Skeletal muscle tissue (tissue), 4 donors: ENCODE results near the gene SHKBP1. TPM values are rescaled to one million over a fixed set of nuclear protein-coding genes. Genes with fewer than 3 reads are reported as not detected.
A peak's percentile ranks its signal among the peaks of the same experiment; 100 is the strongest.

ENCODE experiments used
- H3K27ac ChIP-seq: one replicate; pipeline ENCODE4 v1.7.0; 2013; ENCODE audit warnings: mild to moderate bottlenecking, low read depth, low read length, inconsistent platforms
- H3K27me3 ChIP-seq, 3 donors: one replicate each; pipeline ENCODE4 v1.7.0; 2013; ENCODE audit warnings: low read length in 3 of 3; ENCODE audit not compliant: control insufficient read depth in 3 of 3, insufficient read depth in 3 of 3
- H3K36me3 ChIP-seq, 3 donors: one replicate each; pipeline ENCODE4 v1.7.0; 2013; ENCODE audit warnings: low read length in 3 of 3; ENCODE audit not compliant: control insufficient read depth in 3 of 3, insufficient read depth in 3 of 3
- H3K4me1 ChIP-seq, 3 donors: one replicate each; pipeline ENCODE4 v1.7.0; 2013; ENCODE audit warnings: low read length in 3 of 3, mild to moderate bottlenecking in 3 of 3; ENCODE audit not compliant: control insufficient read depth in 3 of 3, insufficient read depth in 3 of 3
- H3K4me3 ChIP-seq, 3 donors: one replicate each; pipeline ENCODE4 v1.7.0; 2013; ENCODE audit warnings: low read length in 3 of 3
- H3K9ac ChIP-seq, 3 donors: one replicate each; pipeline ENCODE4 v1.7.0; 2013; ENCODE audit warnings: low read length in 3 of 3, mild to moderate bottlenecking in 3 of 3, moderate library complexity in 2 of 3, low read depth in 1 of 3
- H3K9me3 ChIP-seq, 3 donors: one replicate each; pipeline ENCODE4 v1.7.0; 2013; ENCODE audit warnings: low read length in 3 of 3; ENCODE audit not compliant: control insufficient read depth in 3 of 3
- total RNA-seq: library from RNA; depleted of rRNA; stranded (reverse); fragments of >200 nt; gene quantifications from one replicate; pipeline ENCODE4 v1.2.3, GENCODE V29; 2014
- donor health status: Osteomylitis.

The SHKBP1 gene
- total RNA-seq, 1 donor from 2014 or later, result 6.3 TPM

DNA sequence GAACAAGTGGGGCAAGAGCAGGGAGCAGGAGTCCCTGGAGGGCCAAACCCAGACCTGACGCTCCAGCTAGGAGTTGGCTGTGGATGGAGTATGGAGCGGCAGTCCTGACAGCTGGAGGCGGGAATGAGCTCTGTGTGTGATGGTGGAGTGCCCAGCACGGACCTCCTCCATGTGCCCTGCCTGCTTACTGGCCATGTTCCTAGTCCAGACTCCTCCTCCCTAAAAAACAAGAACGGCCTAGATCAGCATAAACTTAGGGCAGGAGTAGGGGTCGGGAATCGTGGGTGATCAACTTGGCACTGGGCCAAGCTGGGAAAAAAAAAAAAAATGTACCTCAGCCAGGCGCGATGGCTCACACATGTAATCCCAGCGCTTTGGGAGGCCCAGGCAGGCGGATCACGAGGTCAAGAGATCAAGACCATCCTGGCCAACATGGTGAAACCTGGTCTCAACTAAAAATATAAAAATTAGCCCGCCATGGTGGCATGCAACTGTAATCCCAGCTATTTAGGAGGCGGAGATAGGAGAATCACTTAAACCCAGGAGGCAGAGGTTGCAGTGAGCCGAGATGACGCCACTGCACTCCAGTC, 54.0 kb downstream of the SHKBP1 start:
- H3K4me3 ChIP-seq, result no peak overlapping the region
- peak overlapping the region in 1 of 3 donors; percentile 33 for H3K9ac ChIP-seq
- peaks cover 0 to 10% (median 7%) of the 10 kb centered on the region in 3 donors for H3K36me3 ChIP-seq
- peaks cover 0 to 14% (median 7%) of the 10 kb centered on the region in 3 donors for H3K4me1 ChIP-seq
- H3K27me3 ChIP-seq, result peaks cover 0 to 3% (median 3%) of the 10 kb centered on the region in 3 donors
- H3K27ac ChIP-seq, result no peak overlapping the region
- no peaks in the 10 kb centered on the region for H3K9me3 ChIP-seq

DNA sequence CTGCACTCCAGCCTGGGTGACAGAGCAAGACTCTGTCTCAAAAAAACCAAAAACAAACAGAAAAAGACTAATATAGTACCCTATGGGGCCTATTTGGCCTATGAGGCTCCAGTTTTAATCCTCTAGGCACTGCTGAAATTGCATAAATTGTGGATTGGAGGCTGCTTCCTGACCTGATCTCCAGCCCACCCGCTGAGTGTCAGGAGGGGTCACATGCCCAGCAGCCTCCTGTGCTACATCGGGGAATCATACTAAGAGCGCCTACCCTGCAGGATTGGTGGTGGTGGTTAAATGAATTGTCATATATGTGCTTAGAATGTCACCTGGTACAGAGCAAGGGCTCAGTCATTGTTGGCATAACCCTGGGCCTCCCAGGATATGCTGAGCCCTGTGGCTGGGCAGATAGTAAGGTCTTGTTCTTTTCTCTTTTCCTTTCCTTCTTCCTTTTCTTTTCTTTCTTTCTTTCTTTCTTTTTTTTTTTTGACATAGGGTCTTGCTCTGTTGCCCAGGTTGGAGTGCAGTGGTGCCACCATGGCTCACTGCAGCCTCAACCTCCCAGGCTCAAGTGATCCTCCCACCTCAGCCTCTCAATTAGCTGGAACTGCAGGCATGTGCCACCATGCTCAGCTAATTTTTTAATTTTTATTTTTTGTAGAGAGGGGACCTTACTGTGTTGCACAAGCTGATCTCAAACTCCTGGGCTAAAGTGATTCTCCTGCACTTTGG, 55.8 kb downstream of the SHKBP1 start:
- Histone ChIP-seq H3K4me3 (no peak overlapping the region), H3K27ac (no peak overlapping the region), H3K27me3 (peaks cover 0 to 3% (median 3%) of the 10 kb centered on the region in 3 donors), H3K9ac (no peak overlapping the region), H3K9me3 (no peaks in the 10 kb centered on the region), H3K4me1 (peaks cover 0 to 14% (median 7%) of the 10 kb centered on the region in 3 donors), H3K36me3 (peaks cover 0 to 2% (median 0%) of the 10 kb centered on the region in 3 donors)

GRCh38 chr19:40633207-40633606, 56.5 kb downstream of the SHKBP1 start:
- no peak overlapping the region for H3K4me3 ChIP-seq
- H3K27me3 ChIP-seq, result peaks cover 0 to 3% (median 3%) of the 10 kb centered on the region in 3 donors
- H3K9me3 ChIP-seq, result no peaks in the 10 kb centered on the region
- no peak overlapping the region for H3K9ac ChIP-seq
- peaks cover 0 to 14% (median 7%) of the 10 kb centered on the region in 3 donors for H3K4me1 ChIP-seq
- no peaks in the 10 kb centered on the region for H3K36me3 ChIP-seq
- H3K27ac ChIP-seq, result no peak overlapping the region

- Histone ChIP-seq H3K27ac (no peak overlapping the region), H3K9ac (no peak overlapping the region), H3K9me3 (no peaks in the 10 kb centered on the region), H3K36me3 (no peaks in the 10 kb centered on the region), H3K27me3 (peaks cover 0 to 3% (median 3%) of the 10 kb centered on the region in 3 donors), H3K4me3 (no peak overlapping the region), H3K4me1 (peaks cover 0 to 11% (median 7%) of the 10 kb centered on the region in 3 donors)
These were observed 61.7 kb downstream of the SHKBP1 start for GRCh38 chr19:40638327-40638726.

GRCh38 chr19:40639638-40639982, 62.9 kb downstream of the SHKBP1 start:
- H3K9ac ChIP-seq, result no peak overlapping the region
- H3K36me3 ChIP-seq, result no peaks in the 10 kb centered on the region
- no peak overlapping the region for H3K4me3 ChIP-seq
- H3K27me3 ChIP-seq, result peaks cover 0 to 3% (median 3%) of the 10 kb centered on the region in 3 donors
- H3K4me1 ChIP-seq, result peaks cover 0 to 3% (median 0%) of the 10 kb centered on the region in 3 donors
- H3K27ac ChIP-seq, result no peak overlapping the region
- no peaks in the 10 kb centered on the region for H3K9me3 ChIP-seq

GRCh38 chr19:40640744-40641143, 64.1 kb downstream of the SHKBP1 start:
- no peak overlapping the region for H3K27ac ChIP-seq
- H3K9ac ChIP-seq, result no peak overlapping the region
- H3K4me1 ChIP-seq, result peaks cover 0 to 3% (median 0%) of the 10 kb centered on the region in 3 donors
- no peaks in the 10 kb centered on the region for H3K36me3 ChIP-seq
- H3K27me3 ChIP-seq, result no peaks in the 10 kb centered on the region
- H3K4me3 ChIP-seq, result no peak overlapping the region
- H3K9me3 ChIP-seq, result no peaks in the 10 kb centered on the region

Other genes starting within 250 kb of the SHKBP1 start
- gene C19orf47, start 228.5 kb upstream of the SHKBP1 start, total RNA-seq, result 35.0 TPM
- gene PLD3, start 228.2 kb upstream of the SHKBP1 start, total RNA-seq, result 120 TPM
- not detected for gene HIPK4, start 186.7 kb upstream of the SHKBP1 start, total RNA-seq
- 8.4 TPM for gene PRX, start 163.5 kb upstream of the SHKBP1 start, total RNA-seq
- 19.8 TPM for gene SERTAD1, start 150.9 kb upstream of the SHKBP1 start, total RNA-seq
- 52.2 TPM for gene SERTAD3, start 132.5 kb upstream of the SHKBP1 start, total RNA-seq
- gene BLVRB, start 111.1 kb upstream of the SHKBP1 start, total RNA-seq, result 141 TPM
- gene SPTBN4, start 109.9 kb upstream of the SHKBP1 start, total RNA-seq, result 0.52 TPM
- gene LTBP4, start 24.5 kb downstream of the SHKBP1 start, total RNA-seq, result 86.6 TPM
- 9.4 TPM for gene NUMBL, start 113.8 kb downstream of the SHKBP1 start, total RNA-seq
- gene COQ8B, start 140.0 kb downstream of the SHKBP1 start, total RNA-seq, result 19.3 TPM
- 6.8 TPM for gene ITPKC, start 140.2 kb downstream of the SHKBP1 start, total RNA-seq
- under 0.01 TPM for gene ACTMAP, start 173.6 kb downstream of the SHKBP1 start, total RNA-seq
- gene SNRPA, start 174.3 kb downstream of the SHKBP1 start, total RNA-seq, result 7.8 TPM
- 2.1 TPM for gene MIA, start 198.6 kb downstream of the SHKBP1 start, total RNA-seq
- gene RAB4B, start 201.4 kb downstream of the SHKBP1 start, total RNA-seq, result 2.1 TPM
- 37.1 TPM for gene EGLN2, start 222.3 kb downstream of the SHKBP1 start, total RNA-seq